Stimulated activated naive CD8-positive, alpha-beta T cell treated with anti-CD3 and anti-CD28 coated beads, Interleukin-15, amount 100 ng/mL, for 72 hours (primary cell): ENCODE data around the gene TTC28.

Experiments used
- ATAC-seq: fragments of 150-1000 bp; cut with Tn5 transposase; 2 replicates; pipeline ENCODE4 v1.10.0; 2021; ENCODE audit warnings: mild to moderate bottlenecking, moderate library complexity
- DNase-seq, 2 donors: peaks; one replicate each; pipeline ENCODE4 v3.0.0; 2021 to 2022
- H3K27ac Mint-ChIP-seq, 2 donors: one replicate each; pipeline ENCODE4 v1.8.0; 2022; ENCODE audit warnings: mild to moderate bottlenecking in 2 of 2, mixed read lengths in 2 of 2, moderate library complexity in 2 of 2
- H3K27me3 Mint-ChIP-seq: one replicate; pipeline ENCODE4 v1.8.0; 2022; ENCODE audit warnings: mixed read lengths
- H3K4me1 Mint-ChIP-seq: one replicate; pipeline ENCODE4 v1.8.0; 2022; ENCODE audit warnings: mild to moderate bottlenecking, mixed read lengths
- H3K4me3 Mint-ChIP-seq, 2 donors: one replicate each; pipeline ENCODE4 v1.8.0; 2022; ENCODE audit warnings: mild to moderate bottlenecking in 2 of 2, mixed read lengths in 2 of 2, moderate library complexity in 1 of 2
- H3K9me3 Mint-ChIP-seq, 2 donors: one replicate each; pipeline ENCODE4 v1.8.0; 2022; ENCODE audit warnings: mixed read lengths in 2 of 2

Gene TTC28

GRCh38 chr22:27989758-27990450 is 689.7 kb downstream of the TTC28 start:
- Mint-ChIP-seq H3K27me3 (no peaks in the 10 kb centered on the region), H3K4me1 (no peaks in the 10 kb centered on the region), H3K9me3 (no peaks in the 10 kb centered on the region), H3K4me3 (no peak overlapping the region), H3K27ac (peak overlapping the region in 1 of 2 donors; percentile 59)
- ATAC-seq (no peak), DNase-seq (peak in 1 of 2 donors; percentile 1)

DNA sequence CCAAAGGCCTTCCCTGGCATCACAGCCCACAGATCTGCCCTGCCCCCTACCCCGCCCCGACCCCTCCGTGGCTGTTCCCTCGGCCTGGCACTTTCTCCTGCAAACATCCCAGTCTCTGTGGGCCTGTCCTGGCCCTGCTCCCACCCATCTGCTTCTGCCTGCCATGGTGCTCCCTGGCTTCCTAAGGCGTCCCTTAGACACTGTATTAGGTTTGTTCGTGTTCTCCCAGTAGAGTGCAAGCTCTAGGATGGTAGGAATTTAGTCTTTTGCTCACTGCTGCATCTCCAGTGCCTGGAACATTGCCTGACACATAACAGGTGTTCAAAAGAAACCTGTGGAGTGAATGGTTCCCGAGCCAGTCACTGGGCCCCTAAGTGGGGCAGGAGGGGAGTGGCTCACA is 690.9 kb downstream of the TTC28 start:
- no peak overlapping the region for H3K4me3 Mint-ChIP-seq
- H3K27me3 Mint-ChIP-seq, result no peaks in the 10 kb centered on the region
- no peaks in the 10 kb centered on the region for H3K9me3 Mint-ChIP-seq
- ATAC-seq, result no peak
- DNase-seq, result no peak
- no peaks in the 10 kb centered on the region for H3K4me1 Mint-ChIP-seq
- peak overlapping the region in 1 of 2 donors; percentile 81 for H3K27ac Mint-ChIP-seq

DNA sequence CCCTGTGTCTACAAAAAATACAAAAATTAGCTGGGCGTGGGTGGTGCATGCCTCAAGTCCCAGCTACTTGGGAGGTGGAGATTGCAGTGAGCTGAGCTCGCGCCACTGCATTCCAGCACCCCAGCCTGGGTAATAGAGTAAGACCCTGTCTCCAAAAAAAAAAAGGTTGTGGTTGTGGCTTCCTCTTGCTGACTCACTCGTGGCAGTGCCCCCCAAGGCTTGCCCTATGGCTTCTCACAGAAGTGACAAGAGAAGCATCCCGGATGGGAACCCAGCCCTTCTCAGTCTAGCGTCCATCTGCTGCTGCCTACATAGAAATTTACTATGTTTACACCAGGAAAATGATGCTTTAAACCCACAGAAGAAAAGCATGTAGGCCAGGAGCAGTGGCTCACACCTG is 692.1 kb downstream of the TTC28 start:
- ATAC-seq, result no peak

DNA sequence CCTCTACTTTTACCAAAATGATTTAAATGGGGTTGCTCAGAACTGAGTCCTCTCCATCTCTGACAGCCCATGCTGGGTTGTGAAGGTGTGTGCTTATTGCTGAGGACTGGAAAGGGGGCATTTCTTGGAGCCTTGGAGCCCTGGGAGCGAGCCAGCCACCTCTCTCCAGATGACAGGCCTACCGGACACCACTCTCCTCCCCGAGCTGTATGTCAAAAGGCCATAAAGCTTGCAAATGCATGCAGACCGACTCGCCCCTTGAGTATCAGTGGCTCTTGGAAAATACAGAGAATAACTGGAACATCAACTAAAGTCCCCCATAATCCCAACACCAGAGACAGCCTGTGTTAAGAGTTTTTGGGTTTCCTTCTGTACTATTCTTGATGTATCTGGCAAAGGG is 692.7 kb downstream of the TTC28 start:
- ATAC-seq (no peak), DNase-seq (no peak)
- Mint-ChIP-seq H3K9me3 (no peaks in the 10 kb centered on the region), H3K27ac (no peak overlapping the region), H3K4me3 (no peak overlapping the region), H3K27me3 (no peaks in the 10 kb centered on the region), H3K4me1 (no peaks in the 10 kb centered on the region)

More for the DNA sequence above, 692.1 kb downstream of the TTC28 start:
- Mint-ChIP-seq H3K27me3 (no peaks in the 10 kb centered on the region), H3K27ac (no peak overlapping the region), H3K4me1 (no peaks in the 10 kb centered on the region), H3K9me3 (no peaks in the 10 kb centered on the region), H3K4me3 (no peak overlapping the region)
- no peak for DNase-seq

DNA sequence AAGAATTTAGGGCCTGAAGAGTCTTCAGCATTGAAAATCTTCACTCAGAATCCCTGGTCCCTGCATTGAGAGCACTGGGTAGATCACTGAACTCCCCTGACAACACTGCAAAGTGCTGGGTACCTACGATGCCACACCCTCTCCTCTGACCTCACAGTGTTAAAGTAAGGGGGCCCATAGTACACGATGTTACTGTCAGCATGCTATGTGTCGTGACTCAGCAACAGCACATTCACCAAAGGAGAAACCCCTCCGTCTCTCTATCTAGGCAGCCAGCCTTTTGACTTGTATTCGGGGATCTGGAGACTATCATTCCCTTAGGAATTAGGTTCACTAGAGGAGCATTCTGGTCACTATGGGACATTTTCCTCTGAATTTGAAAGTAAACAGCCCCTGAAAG is 693.2 kb downstream of the TTC28 start:
- H3K4me3 Mint-ChIP-seq, result no peak overlapping the region
- H3K4me1 Mint-ChIP-seq, result no peaks in the 10 kb centered on the region
- ATAC-seq (no peak), DNase-seq (no peak)
- no peak overlapping the region for H3K27ac Mint-ChIP-seq
- H3K9me3 Mint-ChIP-seq, result no peaks in the 10 kb centered on the region
- no peaks in the 10 kb centered on the region for H3K27me3 Mint-ChIP-seq

DNA sequence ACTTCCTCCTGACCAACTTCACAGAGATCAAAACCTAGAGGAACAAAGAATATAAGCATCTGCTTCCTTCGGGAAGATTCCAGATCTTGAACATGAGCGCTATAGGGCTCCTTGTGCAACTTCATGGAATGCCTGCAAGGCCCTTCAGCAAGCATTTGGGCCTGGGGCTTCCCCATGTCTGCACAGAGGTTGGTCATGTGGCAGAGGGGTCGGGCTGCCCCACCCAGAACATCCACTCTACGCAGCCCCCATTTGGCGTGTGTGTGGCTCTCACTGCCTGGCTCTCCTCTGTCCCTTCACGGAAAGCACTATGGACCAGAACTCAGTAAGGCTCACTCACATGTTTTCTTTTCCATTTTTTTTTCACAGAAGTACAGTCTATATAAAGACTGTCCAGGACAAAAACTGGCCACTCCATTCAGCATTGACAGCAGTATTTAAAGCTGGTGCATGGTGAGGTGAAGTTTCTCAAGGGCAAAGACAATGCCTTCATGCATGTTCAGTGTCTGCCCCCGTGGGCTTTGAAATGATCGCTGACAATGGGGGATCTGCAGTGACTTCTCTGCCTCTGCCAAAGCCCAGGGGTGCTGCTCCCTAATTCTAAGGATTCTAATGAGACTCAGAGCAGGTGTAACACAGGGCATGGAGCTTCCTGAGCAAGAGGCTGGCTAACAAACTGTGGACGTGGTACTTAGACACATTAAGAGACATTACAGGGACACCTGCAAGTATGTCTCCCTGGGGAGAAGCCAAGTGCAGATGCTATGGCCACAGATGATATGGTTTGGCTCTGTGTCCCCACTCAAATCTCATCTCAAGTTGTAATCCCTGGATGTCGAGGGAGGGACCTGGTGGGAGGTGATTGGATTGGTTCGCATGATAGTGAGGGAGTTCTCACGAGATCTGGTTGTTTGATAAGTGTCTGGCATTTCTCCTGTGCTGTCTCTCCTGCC is 694.0 kb downstream of the TTC28 start:
- Mint-ChIP-seq H3K27ac (peak overlapping the region in 1 of 2 donors; percentile 44), H3K4me3 (no peak overlapping the region), H3K4me1 (no peaks in the 10 kb centered on the region), H3K27me3 (no peaks in the 10 kb centered on the region), H3K9me3 (no peaks in the 10 kb centered on the region)
- DNase-seq (no peak), ATAC-seq (no peak)

- ATAC-seq (no peak), DNase-seq (no peak)
- no peaks in the 10 kb centered on the region for H3K9me3 Mint-ChIP-seq
- no peaks in the 10 kb centered on the region for H3K27me3 Mint-ChIP-seq
- peak overlapping the region in 1 of 2 donors; percentile 58 for H3K27ac Mint-ChIP-seq
- no peak overlapping the region for H3K4me3 Mint-ChIP-seq
- no peaks in the 10 kb centered on the region for H3K4me1 Mint-ChIP-seq
Observed at GRCh38 chr22:27984723-27985122, 694.9 kb downstream of the TTC28 start.

DNA sequence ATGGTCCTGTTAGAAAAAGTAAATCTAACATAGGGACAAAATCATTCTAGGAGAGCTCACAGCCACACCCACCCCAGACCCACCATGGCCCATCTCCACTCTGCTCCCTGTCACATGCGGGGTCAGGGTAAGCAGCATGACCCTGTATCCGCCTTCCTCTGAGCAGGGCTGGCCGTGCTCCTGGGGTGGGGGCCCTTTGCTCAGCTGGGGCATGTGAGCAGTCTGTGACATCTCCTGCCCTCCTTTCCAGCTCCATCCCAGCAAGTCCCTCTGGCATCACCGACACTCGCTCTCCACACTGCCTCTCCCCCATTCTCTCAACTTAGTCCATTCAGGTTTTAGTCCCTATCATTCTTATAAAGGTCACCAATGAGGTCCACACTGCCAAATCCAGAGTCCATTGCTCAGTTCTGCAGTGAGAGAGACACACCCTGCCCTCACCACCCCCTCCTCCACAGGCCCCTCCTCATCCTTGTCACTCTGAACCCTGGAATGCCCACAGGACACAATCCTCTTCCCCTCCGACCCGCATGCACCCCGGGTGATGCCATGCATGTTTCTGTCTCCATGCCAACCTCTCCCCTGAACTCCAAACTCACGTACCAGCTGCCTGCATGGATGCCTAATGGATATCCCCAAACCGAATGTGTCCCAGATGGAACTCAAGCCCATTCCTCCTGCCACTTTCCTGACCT is 695.5 kb downstream of the TTC28 start:
- ATAC-seq (no peak), DNase-seq (no peak)
- Mint-ChIP-seq H3K4me3 (no peak overlapping the region), H3K9me3 (no peaks in the 10 kb centered on the region), H3K4me1 (no peaks in the 10 kb centered on the region), H3K27me3 (no peaks in the 10 kb centered on the region), H3K27ac (peak overlapping the region in 1 of 2 donors; percentile 58)

GRCh38 chr22:27983361-27983791 is 696.3 kb downstream of the TTC28 start:
- no peak for DNase-seq
- no peak overlapping the region for H3K4me3 Mint-ChIP-seq
- H3K27me3 Mint-ChIP-seq, result no peaks in the 10 kb centered on the region
- no peaks in the 10 kb centered on the region for H3K4me1 Mint-ChIP-seq
- H3K9me3 Mint-ChIP-seq, result no peaks in the 10 kb centered on the region
- ATAC-seq, result no peak
- peak overlapping the region in 1 of 2 donors; percentile 16 for H3K27ac Mint-ChIP-seq

GRCh38 chr22:27982630-27983180 is 696.9 kb downstream of the TTC28 start:
- H3K27ac Mint-ChIP-seq, result no peak overlapping the region
- H3K4me1 Mint-ChIP-seq, result no peaks in the 10 kb centered on the region
- H3K27me3 Mint-ChIP-seq, result no peaks in the 10 kb centered on the region
- no peak overlapping the region for H3K4me3 Mint-ChIP-seq
- ATAC-seq (no peak), DNase-seq (no peak)
- no peaks in the 10 kb centered on the region for H3K9me3 Mint-ChIP-seq

DNA sequence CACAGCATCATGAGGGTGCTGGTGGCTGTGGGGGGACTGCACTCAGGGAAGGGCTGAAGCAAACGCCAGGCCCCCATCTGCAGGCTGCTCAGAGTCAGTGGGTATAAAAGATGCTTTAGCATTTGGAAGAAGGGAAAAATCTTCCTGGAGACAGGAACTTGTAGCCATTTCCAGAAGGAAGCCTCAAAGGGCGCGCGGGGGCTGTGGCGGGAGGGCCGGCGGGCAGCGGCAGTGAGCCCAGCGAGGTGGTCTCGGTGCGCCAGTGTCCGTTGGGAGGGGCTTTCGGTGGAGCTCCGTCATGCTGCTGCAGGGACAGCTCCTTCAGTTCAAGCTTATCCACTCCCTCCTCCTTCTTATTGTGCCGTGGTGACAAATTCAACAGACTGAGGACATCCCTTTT is 697.5 kb downstream of the TTC28 start:
- Mint-ChIP-seq H3K9me3 (no peaks in the 10 kb centered on the region), H3K4me3 (no peak overlapping the region), H3K4me1 (no peaks in the 10 kb centered on the region), H3K27ac (no peak overlapping the region), H3K27me3 (no peaks in the 10 kb centered on the region)
- ATAC-seq (no peak), DNase-seq (no peak)

DNA sequence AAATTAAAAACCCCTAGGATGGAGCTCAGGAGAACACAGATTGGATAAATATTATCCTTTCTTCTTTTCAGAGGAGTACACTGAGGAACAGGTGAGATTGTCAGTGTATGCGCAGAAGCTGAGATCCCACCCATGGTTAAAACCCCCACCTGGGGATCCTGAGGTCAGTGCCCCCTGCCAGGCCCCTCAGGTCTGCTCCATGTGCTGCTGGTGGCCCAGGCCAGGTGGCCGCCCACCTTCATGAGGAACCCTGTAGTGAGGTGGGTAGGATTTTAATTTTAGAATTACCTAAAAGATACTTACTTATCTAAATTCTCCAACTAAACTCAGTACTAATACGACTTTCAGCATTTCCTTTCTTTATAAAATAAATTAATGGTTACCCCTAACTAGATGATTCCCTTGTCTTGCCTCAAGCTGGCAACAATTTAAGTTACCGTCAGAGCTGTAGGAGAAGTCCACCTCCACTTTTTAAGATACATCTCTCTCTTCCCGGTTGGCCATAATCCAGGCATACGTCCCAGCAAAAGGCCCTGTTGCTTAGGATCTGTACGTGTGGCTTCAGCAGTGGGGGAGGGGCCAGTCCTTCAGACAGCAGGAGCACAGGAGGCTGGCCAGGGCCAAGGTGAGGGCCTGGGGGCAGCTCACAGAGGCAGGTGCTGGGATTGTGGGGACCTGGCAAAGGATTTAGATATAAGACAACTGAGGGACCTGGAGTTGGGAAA is 699.1 kb downstream of the TTC28 start:
- ATAC-seq (no peak), DNase-seq (no peak)
- no peak overlapping the region for H3K27ac Mint-ChIP-seq
- H3K4me1 Mint-ChIP-seq, result no peaks in the 10 kb centered on the region
- no peaks in the 10 kb centered on the region for H3K27me3 Mint-ChIP-seq
- no peaks in the 10 kb centered on the region for H3K9me3 Mint-ChIP-seq
- H3K4me3 Mint-ChIP-seq, result no peak overlapping the region

GRCh38 chr22:27978802-27979201 is 700.8 kb downstream of the TTC28 start:
- Mint-ChIP-seq H3K9me3 (no peaks in the 10 kb centered on the region), H3K4me3 (no peak overlapping the region), H3K27ac (no peak overlapping the region), H3K27me3 (no peaks in the 10 kb centered on the region), H3K4me1 (no peaks in the 10 kb centered on the region)
- no peak for DNase-seq
- no peak for ATAC-seq

GRCh38 chr22:27978317-27978716 is 701.3 kb downstream of the TTC28 start:
- ATAC-seq (no peak), DNase-seq (no peak)
- H3K4me3 Mint-ChIP-seq, result no peak overlapping the region
- peak overlapping the region in 1 of 2 donors; percentile 86 for H3K27ac Mint-ChIP-seq
- no peaks in the 10 kb centered on the region for H3K4me1 Mint-ChIP-seq
- no peaks in the 10 kb centered on the region for H3K27me3 Mint-ChIP-seq
- no peaks in the 10 kb centered on the region for H3K9me3 Mint-ChIP-seq

GRCh38 chr22:27976586-27976985 is 703.1 kb downstream of the TTC28 start:
- Mint-ChIP-seq H3K27ac (no peak overlapping the region), H3K4me3 (no peak overlapping the region), H3K27me3 (no peaks in the 10 kb centered on the region), H3K9me3 (peaks cover 0 to 5% of the 10 kb centered on the region in 2 donors), H3K4me1 (no peaks in the 10 kb centered on the region)
- ATAC-seq, result no peak
- DNase-seq, result no peak
